Cerebellar cortex (tissue), 1 donor: Measurements from ENCODE around the gene PTPRD.

ENCODE experiments used
- DNase-seq: peaks from one replicate; pipeline ENCODE4 v3.0.0-alpha.2; 2015; ENCODE audit warnings: low spot score

PTPRD gene

GRCh38 chr9:8337834-8338766 lies 2274.7 kb downstream of the PTPRD start:
- no peak for DNase-seq

- no peak for DNase-seq
These were observed 2279.9 kb downstream of the PTPRD start for GRCh38 chr9:8332871-8333270.

DNA sequence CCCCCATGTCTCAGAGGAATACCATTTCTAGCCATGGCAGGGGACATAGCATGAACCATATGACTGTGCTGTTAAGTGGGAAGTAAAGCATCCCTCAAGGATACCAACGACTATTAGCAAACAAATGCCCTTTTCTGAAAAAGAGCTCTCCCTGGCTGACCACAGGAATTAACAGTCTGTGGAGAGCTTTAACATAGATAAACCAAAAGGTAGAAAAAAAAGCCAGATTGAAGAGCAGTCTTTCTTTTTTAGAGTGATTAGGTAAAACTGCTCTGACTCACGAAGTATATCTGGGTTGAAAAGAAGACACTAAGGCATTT lies 2280.5 kb downstream of the PTPRD start:
- no peak for DNase-seq

- DNase-seq: no peak
These were observed 2281.1 kb downstream of the PTPRD start for GRCh38 chr9:8331507-8332330.

DNA sequence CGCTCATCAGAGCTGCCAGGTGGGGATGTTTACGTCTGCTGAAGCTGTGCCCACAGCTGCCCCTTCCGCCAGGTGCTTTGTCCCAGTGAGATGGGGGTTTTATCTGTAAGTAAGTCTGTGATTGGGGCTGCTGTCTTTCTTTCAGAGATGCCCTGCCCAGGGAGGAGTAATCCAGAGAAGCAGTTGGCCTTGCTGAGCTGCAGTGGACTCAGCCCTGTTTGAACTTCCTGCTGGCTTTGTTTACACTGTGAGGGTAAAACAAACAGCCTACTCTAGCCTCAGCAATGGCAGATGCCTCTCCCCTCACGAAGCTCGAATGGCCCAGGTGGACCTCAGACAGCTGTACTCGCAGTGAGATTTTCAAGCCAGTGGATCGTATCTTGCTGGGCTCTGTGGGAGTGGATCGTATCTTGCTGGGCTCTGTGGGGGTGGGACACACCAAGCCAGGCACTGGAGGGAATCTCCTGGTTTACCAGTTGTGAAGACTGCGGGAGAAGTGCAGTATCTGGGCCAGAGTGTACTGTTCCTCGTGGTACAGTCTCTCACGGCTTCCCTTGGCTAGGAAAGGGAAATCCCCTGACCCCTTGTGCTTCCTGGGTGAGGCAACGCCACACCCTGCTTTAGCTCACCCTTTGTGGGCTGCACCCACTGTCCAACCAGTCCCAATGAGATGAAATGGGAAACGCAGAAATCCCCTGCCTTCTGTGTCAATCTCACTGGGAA lies 2283.1 kb downstream of the PTPRD start:
- DNase-seq: no peak

GRCh38 chr9:8315211-8315610 lies 2297.6 kb downstream of the PTPRD start:
- DNase-seq: no peak

DNA sequence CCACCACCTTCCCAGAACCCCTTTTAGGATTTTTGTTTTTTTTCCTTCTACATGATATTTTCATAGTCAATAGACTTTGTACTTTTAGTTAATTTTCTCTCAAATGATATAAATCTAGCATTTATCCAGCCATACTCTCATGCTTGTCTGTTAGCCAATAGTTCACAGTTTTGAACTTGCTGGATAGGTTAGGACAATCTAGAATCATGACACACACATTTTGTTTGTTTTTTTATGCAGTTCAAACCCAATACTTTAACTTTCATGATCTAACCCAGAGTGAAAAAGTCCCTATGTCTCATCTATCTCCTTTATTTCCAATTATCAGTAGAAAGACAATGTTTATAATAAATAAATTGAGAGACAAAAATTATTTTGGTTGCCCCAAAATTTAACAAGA lies 2303.5 kb downstream of the PTPRD start:
- no peak for DNase-seq

DNA sequence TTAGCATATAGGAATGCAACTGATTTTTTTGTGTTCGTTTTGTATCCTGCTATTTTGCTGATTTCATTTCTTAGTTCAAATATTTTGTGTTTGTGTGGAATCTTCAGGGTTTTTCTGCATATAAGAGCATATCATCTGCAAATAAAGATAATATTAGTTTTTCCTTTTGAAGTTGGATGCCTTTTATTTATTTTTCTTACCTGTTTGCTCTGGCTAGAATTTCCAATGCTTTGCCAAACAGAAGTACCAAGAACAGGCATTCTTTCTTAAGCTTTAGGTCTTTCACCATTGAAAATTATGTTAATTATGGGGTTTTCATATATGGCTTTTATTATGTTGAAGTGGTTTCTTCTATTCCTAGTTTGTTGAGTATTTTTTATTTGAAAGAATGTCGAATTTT lies 2308.1 kb downstream of the PTPRD start:
- DNase-seq: no peak

- no peak for DNase-seq
These were observed 2311.5 kb downstream of the PTPRD start for GRCh38 chr9:8301296-8301695.

DNA sequence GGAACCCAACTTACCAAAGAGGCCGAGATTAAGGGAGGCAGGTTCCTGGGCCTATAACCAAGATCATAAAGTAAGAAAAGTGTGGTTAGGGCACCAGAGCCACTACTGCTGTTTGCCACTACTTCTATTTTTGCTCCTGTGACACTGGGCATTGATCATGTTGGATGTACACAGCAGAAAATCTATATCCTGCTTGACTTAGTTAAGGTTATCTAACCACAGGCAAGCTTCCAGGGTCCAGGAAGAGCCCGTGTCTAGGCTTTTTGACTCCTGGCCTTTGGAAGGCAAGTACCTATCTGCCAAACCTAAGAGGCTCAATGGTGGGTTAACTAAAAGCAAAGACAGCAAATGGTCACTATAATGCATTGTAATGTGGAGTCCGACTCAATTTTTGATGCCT lies 2315.8 kb downstream of the PTPRD start:
- no peak for DNase-seq

DNA sequence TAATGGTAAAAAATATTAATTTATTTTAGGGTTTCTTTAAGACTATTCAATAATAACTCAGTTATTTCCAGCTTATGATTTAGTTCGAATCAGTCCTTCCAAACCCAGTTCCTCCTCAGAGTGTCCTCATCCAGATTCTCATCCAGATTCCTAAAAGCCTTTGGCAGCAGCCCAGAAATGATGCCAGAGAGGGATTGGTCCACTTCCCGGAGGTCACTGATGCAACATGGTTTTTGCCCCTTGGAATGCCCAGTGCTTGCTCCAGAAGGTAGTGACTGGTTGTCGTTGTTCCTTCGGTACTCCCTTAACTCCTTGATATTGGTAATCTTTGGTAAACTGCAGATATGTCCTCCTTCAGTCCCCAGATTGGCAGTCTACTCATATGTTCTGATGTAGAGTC lies 2320.1 kb downstream of the PTPRD start:
- DNase-seq: no peak

GRCh38 chr9:8289681-8290080 lies 2323.1 kb downstream of the PTPRD start:
- DNase-seq: no peak

- DNase-seq: no peak
These were observed 2324.8 kb downstream of the PTPRD start for GRCh38 chr9:8287970-8288369.

DNA sequence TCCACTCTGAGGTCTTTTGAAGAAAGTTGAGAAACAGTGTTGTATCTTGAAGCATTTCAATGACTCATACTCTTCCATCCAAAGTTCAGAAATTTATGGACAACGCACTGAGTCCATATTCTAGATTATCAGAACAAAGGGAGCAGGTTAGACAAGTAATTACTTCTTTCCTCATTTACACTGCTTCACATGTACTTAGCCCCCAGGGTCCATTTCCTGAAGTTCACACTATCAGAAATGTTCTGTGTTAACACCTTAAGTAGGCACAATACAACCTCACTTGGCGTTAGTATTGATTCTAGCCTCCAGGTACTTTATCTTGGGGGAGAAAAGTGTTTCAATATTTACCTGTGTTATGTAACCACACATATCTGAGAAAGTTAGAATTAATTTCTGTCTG lies 2325.3 kb downstream of the PTPRD start:
- DNase-seq: no peak

DNA sequence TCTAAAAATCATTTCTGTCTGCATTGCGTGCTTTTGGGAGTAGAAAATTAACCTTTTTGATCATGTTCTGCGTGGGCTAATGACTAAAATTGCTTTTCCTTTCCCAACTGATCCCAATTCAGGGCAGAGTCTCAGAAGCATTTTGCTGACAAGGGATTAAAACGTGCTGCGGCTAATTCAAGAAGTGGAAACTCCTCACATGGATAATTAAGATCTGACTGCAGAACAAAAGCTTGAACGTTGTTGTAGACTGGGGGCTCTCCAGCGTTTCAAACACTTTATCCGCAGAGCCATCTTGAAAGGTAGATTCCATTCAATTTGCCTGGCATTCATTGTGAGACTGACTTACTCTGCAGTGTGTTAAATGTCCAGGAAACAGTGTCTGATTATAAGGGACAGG lies 2327.9 kb downstream of the PTPRD start:
- no peak for DNase-seq

GRCh38 chr9:8282535-8282934 lies 2330.3 kb downstream of the PTPRD start:
- DNase-seq: no peak

DNA sequence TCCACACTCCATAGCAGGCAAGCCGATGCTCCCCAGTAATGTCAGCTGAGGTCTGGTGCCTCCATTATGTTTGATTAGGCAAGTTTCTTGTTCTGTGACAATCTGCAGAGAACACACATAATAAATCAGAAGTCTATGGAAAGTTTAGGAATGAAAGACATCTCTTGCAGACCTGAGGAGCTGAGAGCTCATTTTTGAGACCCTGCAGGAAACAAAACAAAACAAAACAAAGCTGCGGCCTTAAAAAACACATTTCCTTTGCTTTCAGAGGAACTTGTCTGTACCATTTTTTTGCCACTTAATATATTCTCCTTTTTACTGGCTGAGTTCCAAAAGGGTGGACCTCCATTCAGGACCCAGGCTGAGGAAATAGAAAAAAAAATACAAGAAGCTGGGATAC lies 2332.0 kb downstream of the PTPRD start:
- no peak for DNase-seq

GRCh38 chr9:8278048-8278447 lies 2334.8 kb downstream of the PTPRD start:
- DNase-seq: no peak

- DNase-seq: no peak
These were observed 2342.6 kb downstream of the PTPRD start for GRCh38 chr9:8270235-8270634.

GRCh38 chr9:8268881-8269280 lies 2343.9 kb downstream of the PTPRD start:
- DNase-seq: no peak

DNA sequence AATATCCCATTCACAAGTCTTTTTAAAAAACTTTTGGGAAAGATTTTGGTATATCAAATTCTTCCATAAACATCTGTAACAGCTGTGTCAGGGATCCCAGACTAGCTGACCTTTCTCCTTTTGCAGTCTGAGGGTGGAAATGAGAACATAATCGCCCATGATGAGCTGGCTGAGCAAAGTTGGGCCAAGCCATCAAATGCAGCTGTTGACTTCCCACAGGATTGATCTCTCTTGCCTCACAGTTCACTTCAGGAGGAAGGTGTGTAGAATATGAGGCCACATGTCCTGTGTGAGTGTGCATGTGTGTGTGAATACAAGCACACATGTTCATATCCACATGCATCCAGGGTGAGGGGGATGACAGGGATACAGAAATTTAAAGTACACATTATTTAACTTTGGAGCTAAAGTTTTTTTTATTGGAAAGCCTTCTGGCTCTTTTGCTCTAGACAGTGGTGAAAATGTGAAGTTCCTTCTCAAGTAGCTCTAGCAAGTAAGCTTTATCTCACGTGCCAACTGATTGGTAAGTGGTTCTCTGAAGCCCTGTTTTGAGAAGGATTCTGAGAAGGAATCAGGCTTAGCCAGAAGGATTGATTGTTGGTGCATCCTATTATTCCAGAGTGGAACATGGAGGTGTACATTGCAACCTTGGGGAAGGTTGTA lies 2344.5 kb downstream of the PTPRD start:
- no peak for DNase-seq

- DNase-seq: no peak
These were observed 2345.2 kb downstream of the PTPRD start for GRCh38 chr9:8267636-8268035.
